ENCODE data around the gene POLR2F.

DNA sequence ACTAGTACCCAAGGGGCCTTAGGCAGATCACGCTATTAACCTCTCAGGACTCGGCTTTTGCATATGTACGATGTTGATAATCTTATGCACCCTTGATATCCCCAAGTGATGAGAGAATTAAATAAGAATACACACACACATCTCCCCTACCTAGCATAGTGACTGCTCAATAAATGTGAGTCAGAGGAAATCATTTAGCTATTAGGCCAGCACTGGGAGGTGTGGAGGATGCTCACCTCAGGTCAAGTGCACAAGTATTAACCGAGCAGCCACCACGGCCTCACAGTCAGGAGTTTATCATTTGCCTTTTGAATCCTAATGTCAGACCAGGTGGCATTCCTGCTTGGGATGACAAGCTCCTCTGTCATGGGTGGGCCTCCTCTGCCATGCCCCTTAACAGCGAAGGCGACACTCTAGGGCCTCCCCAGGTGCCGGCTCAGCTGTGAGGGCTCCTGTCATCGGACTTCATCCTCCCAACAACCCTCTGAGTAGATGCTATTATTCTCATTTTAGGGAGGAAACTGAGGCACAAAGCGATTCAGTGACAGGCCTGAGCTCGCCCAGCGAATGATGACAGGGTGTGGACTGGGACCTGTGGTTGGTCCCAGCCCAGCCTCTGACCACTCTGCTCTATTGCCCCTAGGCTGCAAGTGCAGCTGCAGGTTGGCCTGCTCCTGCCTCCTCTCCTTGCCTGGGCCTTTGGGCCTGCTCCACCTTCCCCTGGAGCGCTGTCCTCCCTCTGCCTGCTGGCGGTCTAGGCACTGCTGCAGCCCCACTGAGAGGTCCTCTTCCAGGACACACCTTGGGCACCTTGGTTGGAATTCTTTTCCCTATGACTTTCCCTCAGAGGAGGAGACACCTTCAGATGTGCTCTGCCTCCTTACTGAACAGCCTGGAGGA is 35.9 kb downstream of the POLR2F start:
- TF ChIP-seq, protein P1, sequence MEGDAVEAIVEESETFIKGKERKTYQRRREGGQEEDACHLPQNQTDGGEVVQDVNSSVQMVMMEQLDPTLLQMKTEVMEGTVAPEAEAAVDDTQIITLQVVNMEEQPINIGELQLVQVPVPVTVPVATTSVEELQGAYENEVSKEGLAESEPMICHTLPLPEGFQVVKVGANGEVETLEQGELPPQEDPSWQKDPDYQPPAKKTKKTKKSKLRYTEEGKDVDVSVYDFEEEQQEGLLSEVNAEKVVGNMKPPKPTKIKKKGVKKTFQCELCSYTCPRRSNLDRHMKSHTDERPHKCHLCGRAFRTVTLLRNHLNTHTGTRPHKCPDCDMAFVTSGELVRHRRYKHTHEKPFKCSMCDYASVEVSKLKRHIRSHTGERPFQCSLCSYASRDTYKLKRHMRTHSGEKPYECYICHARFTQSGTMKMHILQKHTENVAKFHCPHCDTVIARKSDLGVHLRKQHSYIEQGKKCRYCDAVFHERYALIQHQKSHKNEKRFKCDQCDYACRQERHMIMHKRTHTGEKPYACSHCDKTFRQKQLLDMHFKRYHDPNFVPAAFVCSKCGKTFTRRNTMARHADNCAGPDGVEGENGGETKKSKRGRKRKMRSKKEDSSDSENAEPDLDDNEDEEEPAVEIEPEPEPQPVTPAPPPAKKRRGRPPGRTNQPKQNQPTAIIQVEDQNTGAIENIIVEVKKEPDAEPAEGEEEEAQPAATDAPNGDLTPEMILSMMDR (conservative IDR thresholded peaks at IDR 0.05 in 1 of 2, IDR thresholded peaks at IDR 0.05 in 1 of 2; ENCODE audit: extremely low read depth in 1 of 2, insufficient read depth in 1 of 2, low read depth in 1 of 2, low read length in 2 of 2) = no peak
- no peak for TF ChIP-seq EZH2 (IDR thresholded peaks at IDR 0.05; ENCODE audit: borderline replicate concordance, low read length)
